ENCODE data around the gene CST9L. TPM values are rescaled to one million over a fixed set of nuclear protein-coding genes. Genes with fewer than 3 reads are reported as not detected.

The CST9L gene
- total RNA-seq, 1 donor from 2014 or later = not detected

DNA sequence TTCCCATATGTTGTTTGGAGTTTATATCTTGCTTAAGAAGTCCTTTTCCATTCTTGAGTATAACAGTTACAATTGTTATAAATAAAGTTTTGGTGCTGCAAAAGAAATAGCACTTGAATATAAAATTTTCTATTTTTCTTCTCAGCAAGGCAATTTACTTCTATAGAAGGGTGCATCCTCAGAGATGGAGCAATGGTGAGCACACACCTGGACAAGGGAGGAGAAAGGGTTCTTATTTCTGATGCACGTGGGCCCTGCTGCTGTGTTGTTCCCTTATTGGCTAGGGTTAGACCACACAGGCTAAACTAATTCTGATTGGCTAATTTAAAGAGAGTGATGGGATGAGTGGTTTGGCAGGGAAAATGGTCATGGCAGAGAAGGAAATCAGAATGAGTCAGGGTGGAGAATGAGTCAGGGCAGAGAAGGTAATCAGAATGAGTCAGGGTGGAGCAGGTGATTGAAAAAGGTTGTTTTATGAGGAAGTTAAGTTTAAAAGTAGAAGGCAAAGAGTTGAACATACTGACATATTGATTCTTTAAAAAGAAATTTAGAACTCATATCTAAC, 39.3 kb downstream of the CST9L start:
- no peak for ATAC-seq (ENCODE audit: poor library complexity)
- intact Hi-C loops (cut with DNase I) = no loop called here
- DNase-seq = no peak

GRCh38 chr20:23526850-23527249, 41.4 kb downstream of the CST9L start:
- intact Hi-C loops (cut with DNase I) = no loop called here
- no peak for ATAC-seq (ENCODE audit: poor library complexity)
- DNase-seq = no peak

GRCh38 chr20:23524146-23524545, 44.1 kb downstream of the CST9L start:
- DNase-seq (no peak), ATAC-seq (ENCODE audit: poor library complexity) (no peak)
- intact Hi-C loops (cut with DNase I) = no loop called here

DNA sequence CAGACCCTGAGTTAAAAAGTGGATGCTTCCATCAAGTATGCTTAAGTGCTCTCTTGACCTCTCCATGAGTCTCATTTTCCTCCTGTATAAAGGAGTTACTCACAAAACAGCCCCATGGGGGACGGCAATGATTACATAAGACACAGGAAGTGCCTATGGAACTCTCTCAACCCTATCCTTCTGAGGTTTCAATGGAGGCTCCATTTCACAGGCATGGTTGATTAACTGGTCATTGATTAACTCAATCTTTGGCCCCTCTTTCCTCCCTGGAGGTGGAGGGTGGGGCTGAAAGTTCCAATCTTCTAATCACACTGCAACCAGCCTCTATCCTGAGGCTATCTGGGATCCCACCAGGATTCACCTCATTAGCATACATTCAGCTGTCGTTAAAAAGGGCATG, 48.1 kb downstream of the CST9L start:
- DNase-seq (no peak), ATAC-seq (ENCODE audit: poor library complexity) (no peak)
- intact Hi-C loops (cut with DNase I) = no loop called here

DNA sequence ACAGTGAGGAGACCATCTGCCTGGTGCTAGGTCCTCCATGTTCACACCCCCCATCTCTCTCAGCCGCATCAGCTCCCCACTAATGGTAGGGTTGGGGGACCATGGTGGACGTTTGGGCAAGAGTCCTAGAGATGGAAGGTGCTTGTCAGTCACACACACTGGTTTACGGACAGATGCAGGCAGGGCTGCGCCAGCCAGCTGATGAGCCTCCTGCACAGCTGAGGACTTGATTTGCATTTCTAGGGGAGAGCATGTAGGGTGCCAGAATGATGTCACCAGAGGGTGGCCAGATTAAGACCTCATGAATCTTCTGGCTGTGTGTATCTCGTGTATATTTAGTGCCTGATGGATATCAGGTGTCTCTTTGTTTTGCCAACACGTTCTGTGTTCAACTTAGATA, 48.7 kb downstream of the CST9L start:
- ATAC-seq (ENCODE audit: poor library complexity) (no peak), DNase-seq (no peak)
- intact Hi-C loops (cut with DNase I) = no loop called here

- no peak for DNase-seq
- no peak for ATAC-seq (ENCODE audit: poor library complexity)
- intact Hi-C loops (cut with DNase I) = no loop called here
Observed at GRCh38 chr20:23517719-23518118, 50.6 kb downstream of the CST9L start.

- intact Hi-C loops (cut with DNase I) = no loop called here
Observed at GRCh38 chr20:23515250-23515939, 52.9 kb downstream of the CST9L start.

GRCh38 chr20:23514848-23515247, 53.4 kb downstream of the CST9L start:
- intact Hi-C loops (cut with DNase I) = no loop called here
- DNase-seq = no peak
- no peak for ATAC-seq (ENCODE audit: poor library complexity)

More at GRCh38 chr20:23515250-23515939, 52.9 kb downstream of the CST9L start:
- DNase-seq = no peak
- no peak for ATAC-seq (ENCODE audit: poor library complexity)

Other genes with a start within 250 kb of the CST9L start
- gene NXT1, start 217.7 kb downstream of the CST9L start, total RNA-seq = 6.6 TPM
- 16.6 TPM for gene GZF1, start 206.3 kb downstream of the CST9L start, total RNA-seq
- gene NAPB, start 147.0 kb downstream of the CST9L start, total RNA-seq = 4.2 TPM
- not detected for gene CSTL1, start 128.8 kb downstream of the CST9L start, total RNA-seq
- gene CST11, start 115.6 kb downstream of the CST9L start, total RNA-seq = not detected
- gene CST8, start 77.4 kb downstream of the CST9L start, total RNA-seq = not detected
- gene CST9, start 37.4 kb upstream of the CST9L start, total RNA-seq = not detected
- gene CST3, start 69.5 kb upstream of the CST9L start, total RNA-seq = 971 TPM
- not detected for gene CST4, start 120.6 kb upstream of the CST9L start, total RNA-seq
- gene CST1, start 182.5 kb upstream of the CST9L start, total RNA-seq = not detected